MV-4-11 (cell line): ENCODE data around the gene RBM20.
A peak's percentile ranks its signal among the peaks of the same experiment; 100 is the strongest.

ENCODE experiments used
- DNase-seq: peaks from one replicate; lab custom pipeline; 2025; lab: John Stamatoyannopoulos, UW

RBM20 gene

DNA sequence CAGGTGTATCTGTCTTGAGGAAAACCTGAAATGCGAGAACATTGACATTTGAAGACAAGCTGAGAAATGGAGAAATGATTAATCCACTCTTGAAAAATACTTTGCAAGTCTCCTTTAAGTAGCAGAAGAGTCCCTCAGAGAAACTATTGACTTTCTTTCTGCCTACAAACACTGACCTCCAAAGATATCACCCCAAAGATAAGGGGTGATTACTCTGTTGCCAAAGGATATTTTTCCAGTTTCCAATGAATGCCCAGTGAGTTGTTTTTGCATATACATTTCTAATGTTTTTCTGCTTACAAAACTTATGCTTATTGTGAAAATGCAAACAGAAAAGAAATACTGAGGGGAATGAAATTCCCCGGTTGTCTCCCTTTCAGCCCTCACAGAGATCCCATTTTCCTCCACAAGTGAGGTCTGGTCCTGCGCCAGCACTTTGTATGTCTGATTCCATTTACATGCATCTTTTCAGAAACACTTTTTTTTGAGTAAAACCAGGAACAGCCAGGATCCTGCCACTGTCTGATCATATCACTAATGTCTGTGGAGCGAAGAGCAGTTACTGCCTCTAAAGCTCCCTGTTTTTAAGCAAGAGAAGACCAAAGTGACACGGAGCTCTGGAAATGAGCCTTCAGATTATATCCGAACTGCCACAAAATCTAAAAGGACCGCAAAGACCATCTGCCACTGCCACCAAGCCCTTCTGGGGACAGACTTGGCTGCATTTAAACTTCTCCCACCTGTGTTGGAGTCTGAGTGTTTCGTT is 144.7 kb downstream of the RBM20 start:
- no peak for DNase-seq

DNA sequence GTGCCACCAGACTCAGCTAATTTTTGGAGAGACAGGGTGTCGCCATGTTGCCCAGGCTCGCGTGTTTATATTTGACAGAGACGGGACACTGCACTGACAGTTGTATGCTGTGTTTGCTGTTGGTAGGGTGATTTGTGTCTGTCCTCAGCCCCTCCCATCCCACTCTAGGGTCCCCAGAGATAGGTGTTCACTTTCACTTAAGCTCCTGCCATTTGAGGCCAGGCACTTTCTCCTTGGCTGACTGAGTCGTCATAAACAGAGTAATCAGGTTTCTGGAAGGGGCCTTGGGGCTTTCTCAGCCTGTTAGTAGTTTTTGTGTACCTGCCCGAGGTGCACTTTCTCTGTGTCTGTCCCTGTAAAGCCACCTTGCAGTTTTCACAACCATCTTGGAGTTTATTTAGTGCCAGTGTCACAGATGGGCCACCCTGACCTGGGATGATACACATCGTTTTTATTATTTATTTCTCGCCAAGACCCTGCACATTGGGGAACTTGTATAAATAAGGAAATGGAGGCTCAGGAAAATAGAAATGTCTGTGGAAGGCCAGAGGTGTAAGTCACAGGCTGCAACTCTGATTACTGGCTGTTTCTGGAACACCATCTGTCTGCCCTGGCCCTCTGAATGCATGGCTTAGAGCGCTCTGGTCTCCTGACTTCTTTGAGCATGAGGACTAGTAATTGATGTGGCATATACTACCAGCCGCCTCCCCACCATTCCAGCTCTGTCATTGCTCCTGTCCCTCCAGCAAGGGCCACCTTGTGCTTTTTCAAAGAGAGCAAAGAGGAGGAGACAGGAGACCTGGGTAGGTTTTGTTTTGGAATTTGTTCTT is 145.7 kb downstream of the RBM20 start:
- no peak for DNase-seq

DNA sequence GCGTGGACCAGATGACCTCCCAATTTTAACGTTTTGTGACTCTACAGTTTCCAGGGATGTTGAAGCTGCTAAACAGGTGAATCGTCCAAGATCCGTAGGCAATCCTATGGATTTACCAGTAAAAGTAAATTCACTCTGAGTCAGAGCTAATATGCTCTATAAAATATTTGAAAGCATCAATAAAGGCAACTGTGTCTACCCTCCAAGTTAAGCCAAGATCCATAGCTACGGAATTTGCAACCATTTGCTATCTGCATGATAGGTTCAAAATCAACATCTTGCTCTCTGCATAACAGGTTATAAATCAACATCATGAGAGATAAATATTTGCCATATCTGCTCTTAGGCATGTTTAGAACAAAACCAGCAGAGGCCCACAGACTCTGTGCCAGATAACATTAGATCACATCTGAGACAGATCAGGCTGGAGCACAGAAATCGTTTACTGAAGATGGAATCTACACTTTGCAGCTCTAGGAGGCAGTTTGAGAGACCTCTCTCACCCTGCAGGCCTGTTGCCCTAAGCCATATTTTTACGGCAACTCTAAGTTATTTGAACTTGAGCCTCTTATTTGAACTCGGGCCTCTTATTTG is 146.9 kb downstream of the RBM20 start:
- DNase-seq: no peak

DNA sequence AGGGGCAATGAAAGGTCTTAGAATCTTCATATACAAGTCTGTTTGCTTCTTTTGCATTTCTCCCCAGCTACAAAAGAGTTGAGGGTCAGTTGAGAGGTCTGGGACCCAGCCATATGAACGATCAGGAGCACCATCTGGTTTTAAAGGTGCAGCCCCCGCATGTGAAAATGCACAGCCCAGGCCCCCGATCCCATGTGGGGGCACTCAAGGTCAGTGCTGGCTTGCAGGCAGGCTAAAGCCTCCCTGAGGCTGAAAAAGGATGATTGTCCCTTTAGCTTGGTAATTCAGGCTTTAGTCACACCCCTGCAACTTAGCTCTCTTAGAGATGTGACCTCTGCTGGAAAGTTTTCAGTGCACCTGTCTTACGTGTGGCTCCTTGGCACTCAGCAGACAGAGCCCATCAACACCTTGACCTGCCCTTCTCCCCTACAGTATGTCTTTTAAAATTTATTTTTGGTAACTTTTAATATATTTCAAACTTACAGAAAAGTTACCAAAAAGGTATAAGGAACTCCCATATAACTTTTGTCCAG is 147.5 kb downstream of the RBM20 start:
- no peak for DNase-seq

- DNase-seq: no peak
Observed at GRCh38 chr10:110792476-110793125, 148.5 kb downstream of the RBM20 start.

GRCh38 chr10:110793128-110793812 is 149.1 kb downstream of the RBM20 start:
- no peak for DNase-seq

DNA sequence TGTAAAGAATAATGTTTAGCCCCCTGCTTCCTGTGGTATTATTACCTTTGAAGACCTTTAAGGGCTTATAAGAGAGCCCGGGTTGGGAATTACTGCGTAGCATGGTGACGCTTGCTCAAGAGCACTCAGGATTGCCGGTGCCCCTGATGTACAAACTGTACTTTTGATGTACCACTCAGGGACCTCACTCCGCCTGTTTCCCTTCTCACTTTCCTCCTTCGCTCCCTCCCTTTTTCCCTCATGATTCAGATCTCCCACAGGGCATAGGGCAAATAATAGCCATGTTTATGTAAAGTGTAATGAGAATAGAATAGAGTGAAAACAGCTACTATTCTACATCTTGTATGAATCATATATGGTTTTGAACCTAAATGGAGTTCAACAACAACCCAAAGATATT is 149.8 kb downstream of the RBM20 start:
- DNase-seq: no peak

DNA sequence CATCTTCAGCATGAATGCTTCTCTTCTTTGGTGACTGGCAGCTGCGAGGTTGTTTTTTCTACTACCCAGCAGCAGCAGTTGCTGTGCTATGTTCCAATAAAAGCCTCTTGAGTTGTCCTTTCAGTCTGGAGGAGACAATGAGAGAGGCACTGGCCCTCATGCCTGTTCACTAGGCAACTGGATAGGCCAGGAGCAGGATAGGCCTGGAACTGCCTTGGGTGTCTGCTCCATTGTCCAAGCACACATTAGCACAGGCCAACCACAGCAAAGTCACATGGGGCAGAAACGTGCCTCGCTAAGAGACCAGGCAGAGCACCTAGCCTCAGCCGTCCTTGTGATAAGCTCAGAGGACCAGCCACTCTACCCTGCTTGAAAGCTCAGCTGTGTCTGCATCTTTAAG is 150.7 kb downstream of the RBM20 start:
- no peak for DNase-seq

- DNase-seq: no peak
Observed at GRCh38 chr10:110797416-110797815, 153.3 kb downstream of the RBM20 start.

DNA sequence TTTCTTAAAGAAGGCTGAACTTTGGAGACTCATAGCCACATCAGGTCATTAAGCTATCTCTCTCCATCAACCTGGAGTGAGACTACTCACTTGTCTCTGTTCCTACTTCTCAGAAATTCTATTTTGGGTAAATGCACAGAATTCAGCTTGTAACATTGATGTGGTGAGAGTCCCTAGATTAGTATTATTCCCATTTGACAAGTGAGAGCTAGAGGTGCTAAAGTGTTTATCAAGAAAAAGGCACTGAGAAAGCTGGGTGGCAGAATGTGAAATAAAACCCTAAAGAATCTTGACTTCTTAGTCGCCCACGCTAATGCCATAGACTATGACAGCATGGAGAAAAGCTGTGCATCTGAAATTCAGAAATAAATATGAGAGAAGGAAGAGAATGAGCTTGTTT is 154.2 kb downstream of the RBM20 start:
- DNase-seq: no peak

DNA sequence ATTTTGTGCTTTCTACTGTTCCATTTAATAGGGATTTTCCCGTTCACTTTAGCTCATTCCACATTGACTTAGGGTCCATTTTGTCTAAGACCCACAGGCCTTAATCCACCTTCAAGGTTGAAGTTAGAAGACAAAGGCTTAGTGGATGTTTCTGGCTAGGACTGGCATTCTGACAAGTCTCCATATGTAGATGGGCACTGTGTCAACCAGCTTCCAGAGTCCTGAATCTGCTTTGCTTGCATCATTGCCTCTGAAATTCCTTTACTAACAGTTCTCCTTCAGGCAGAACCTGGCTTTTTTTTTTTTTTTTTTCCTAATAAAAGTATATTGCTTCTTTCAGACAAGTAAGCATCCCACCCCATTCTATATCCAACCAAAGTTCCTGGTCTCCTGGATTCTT is 158.0 kb downstream of the RBM20 start:
- DNase-seq: no peak

GRCh38 chr10:110802551-110803238 is 158.6 kb downstream of the RBM20 start:
- DNase-seq: peak; percentile 67

GRCh38 chr10:110803239-110803749 is 159.2 kb downstream of the RBM20 start:
- DNase-seq: no peak

GRCh38 chr10:110803830-110804338 is 159.7 kb downstream of the RBM20 start:
- peak; percentile 51 for DNase-seq

- no peak for DNase-seq
Observed at GRCh38 chr10:110804376-110804775, 160.2 kb downstream of the RBM20 start.

DNA sequence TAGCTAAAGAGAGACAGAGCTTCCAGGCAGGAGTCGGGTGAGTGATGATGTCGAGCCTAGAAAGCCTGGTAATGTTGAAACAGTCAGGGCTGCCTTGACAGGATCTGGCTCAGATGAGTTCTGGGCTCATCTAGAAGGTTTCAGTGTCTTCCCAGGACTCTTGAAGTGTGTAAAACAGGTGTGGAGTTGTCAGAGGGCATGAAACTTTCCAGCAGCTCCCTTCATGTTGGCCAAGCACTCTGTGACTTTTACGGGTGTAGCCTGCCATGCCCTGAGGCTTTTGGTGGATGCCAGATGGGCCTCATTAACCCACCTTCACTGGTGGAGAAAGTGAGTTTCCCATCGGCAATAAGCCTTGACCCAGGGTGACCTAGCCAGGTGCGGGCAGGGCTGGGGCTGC is 161.2 kb downstream of the RBM20 start:
- no peak for DNase-seq

- no peak for DNase-seq
Observed at GRCh38 chr10:110806335-110806734, 162.2 kb downstream of the RBM20 start.

DNA sequence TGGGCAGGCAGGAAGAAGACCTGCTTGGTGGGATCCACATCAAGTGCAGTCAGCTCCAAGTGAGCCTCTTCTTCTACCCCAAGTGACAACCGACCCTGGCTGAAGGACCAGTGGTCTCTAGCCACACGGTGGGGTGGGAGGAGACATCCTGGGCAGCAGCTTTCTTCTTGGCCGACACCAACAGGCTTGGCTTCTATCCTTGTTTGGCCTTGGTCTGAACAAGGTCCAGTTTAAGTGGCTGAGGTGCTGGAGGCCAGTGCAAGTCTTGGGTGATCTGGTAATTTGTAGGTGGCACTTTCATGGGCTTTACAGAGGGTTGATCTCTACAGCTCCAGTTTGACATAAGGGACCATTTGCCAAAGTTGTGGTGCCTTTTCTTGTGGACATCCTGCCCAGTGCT is 164.0 kb downstream of the RBM20 start:
- no peak for DNase-seq

- no peak for DNase-seq
Observed at GRCh38 chr10:110808615-110809014, 164.5 kb downstream of the RBM20 start.

DNA sequence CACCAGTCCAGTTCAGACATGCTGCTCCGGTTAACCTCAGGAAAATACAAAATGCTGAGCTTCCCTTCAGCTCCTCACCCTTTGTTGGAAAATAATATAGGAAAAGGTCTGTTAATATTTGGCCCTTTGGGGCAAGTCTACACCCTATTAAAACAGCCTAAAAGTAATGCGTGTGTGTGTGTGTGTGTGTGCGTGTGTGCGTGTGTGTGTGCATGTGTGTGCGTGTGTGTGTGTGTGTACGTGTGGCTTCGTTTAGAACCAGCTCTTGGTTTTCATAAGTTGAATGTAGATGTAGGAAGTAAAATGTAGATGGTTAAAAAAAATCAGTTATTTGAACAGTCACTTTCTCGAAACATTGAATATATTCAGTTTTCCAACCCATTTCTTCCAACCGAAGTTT is 166.5 kb downstream of the RBM20 start:
- DNase-seq: no peak
